Measurements from ENCODE around the gene DCLK1.

DNA sequence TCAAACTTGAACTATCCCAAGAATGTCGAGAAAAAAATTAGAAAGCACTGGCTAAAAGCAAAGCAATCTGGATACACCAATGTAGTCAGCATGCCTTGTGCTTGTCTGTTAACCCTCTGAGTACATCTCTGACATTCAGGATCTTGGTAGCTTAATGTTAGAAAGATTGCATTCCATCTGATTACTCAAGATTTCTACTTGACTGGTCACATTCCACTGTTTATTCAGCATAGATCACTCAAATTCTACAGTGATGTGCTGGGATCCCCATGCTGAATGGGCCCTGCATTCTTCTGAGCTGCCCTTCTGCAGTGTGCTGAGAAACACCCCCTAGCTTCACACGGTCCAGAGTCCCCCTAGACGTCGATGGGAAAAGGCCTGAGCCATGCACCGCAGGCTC lies 359.3 kb downstream of the DCLK1 start:
- TF ChIP-seq CTCF (IDR thresholded peaks at IDR 0.05) (no peak), POLR2A (IDR thresholded peaks at IDR 0.05) (no peak)
